ENCODE data around the gene ACTR2. TPM values are rescaled to one million over a fixed set of nuclear protein-coding genes. Genes with fewer than 3 reads are reported as not detected.

ACTR2 gene
- total RNA-seq, 2 donors from 2014 or later = 254 to 256 TPM

GRCh38 chr2:65268957-65269356, 41.3 kb downstream of the ACTR2 start:
- Histone ChIP-seq H3K27ac (ENCODE audit: low read depth, low read length) (peak overlapping the region; percentile 14), H3K36me3 (ENCODE audit: control insufficient read depth, insufficient read depth, low read length) (peaks cover 82% of the 10 kb centered on the region), H3K9ac (ENCODE audit: extremely low read depth, low read length, poor library complexity, severe bottlenecking) (no peak overlapping the region), H3K9me3 (ENCODE audit: control insufficient read depth, low read length) (no peaks in the 10 kb centered on the region), H3K27me3 (ENCODE audit: control insufficient read depth, insufficient read depth, low read length, poor library complexity, severe bottlenecking) (no peaks in the 10 kb centered on the region), H3K4me3 (ENCODE audit: low read length) (no peak overlapping the region), H3K4me1 (ENCODE audit: control insufficient read depth, insufficient read depth, low read length) (peaks cover 4% of the 10 kb centered on the region)
- 57 to 77% methylated on average over 1 to 4 of the region's 4 CpGs for WGBS, 2 experiments (ENCODE audit: insufficient coverage in 1 of 2, insufficient read length in 1 of 2)
- Mint-ChIP-seq H3K36me3 (ENCODE audit: low read depth) (peaks cover 65% of the 10 kb centered on the region), H3K27ac (no peak overlapping the region), H3K27me3 (ENCODE audit: insufficient read depth) (peaks cover 28% of the 10 kb centered on the region), H3K9me3 (no peaks in the 10 kb centered on the region), H3K4me1 (peaks cover 21% of the 10 kb centered on the region), H3K4me3 (no peak overlapping the region)
- no peak for TF ChIP-seq CTCF (conservative IDR thresholded peaks at IDR 0.05)
- no peak for DNase-seq

- H3K27ac Mint-ChIP-seq = no peak overlapping the region
- Histone ChIP-seq H3K27ac (ENCODE audit: low read depth, low read length) (no peak overlapping the region), H3K4me1 (ENCODE audit: control insufficient read depth, insufficient read depth, low read length) (peaks cover 4% of the 10 kb centered on the region), H3K36me3 (ENCODE audit: control insufficient read depth, insufficient read depth, low read length) (peaks cover 44% of the 10 kb centered on the region), H3K27me3 (ENCODE audit: control insufficient read depth, insufficient read depth, low read length, poor library complexity, severe bottlenecking) (no peaks in the 10 kb centered on the region), H3K9ac (ENCODE audit: extremely low read depth, low read length, poor library complexity, severe bottlenecking) (no peak overlapping the region), H3K4me3 (ENCODE audit: low read length) (no peak overlapping the region), H3K9me3 (ENCODE audit: control insufficient read depth, low read length) (no peaks in the 10 kb centered on the region)
- no peak for TF ChIP-seq CTCF (conservative IDR thresholded peaks at IDR 0.05)
- no peaks in the 10 kb centered on the region for H3K9me3 Mint-ChIP-seq
- peaks cover 70% of the 10 kb centered on the region for H3K27me3 Mint-ChIP-seq (ENCODE audit: insufficient read depth)
- 93 to 100% methylated on average over 7 to 8 of the region's 8 CpGs for WGBS, 2 experiments (ENCODE audit: insufficient coverage in 1 of 2, insufficient read length in 1 of 2)
- peaks cover 41% of the 10 kb centered on the region for H3K36me3 Mint-ChIP-seq (ENCODE audit: low read depth)
- peaks cover 32% of the 10 kb centered on the region for H3K4me1 Mint-ChIP-seq
- H3K4me3 Mint-ChIP-seq = no peak overlapping the region
- no peak for DNase-seq
Measured at GRCh38 chr2:65273344-65273743, 45.7 kb downstream of the ACTR2 start.

GRCh38 chr2:65275141-65275915, 47.7 kb downstream of the ACTR2 start:
- Mint-ChIP-seq H3K27me3 (ENCODE audit: insufficient read depth) (peaks cover 89% of the 10 kb centered on the region), H3K9me3 (no peaks in the 10 kb centered on the region), H3K4me1 (peaks cover 28% of the 10 kb centered on the region), H3K36me3 (ENCODE audit: low read depth) (peaks cover 27% of the 10 kb centered on the region), H3K27ac (no peak overlapping the region), H3K4me3 (no peak overlapping the region)
- Histone ChIP-seq H3K9ac (ENCODE audit: extremely low read depth, low read length, poor library complexity, severe bottlenecking) (no peak overlapping the region), H3K27ac (ENCODE audit: low read depth, low read length) (no peak overlapping the region), H3K4me3 (ENCODE audit: low read length) (no peak overlapping the region), H3K27me3 (ENCODE audit: control insufficient read depth, insufficient read depth, low read length, poor library complexity, severe bottlenecking) (no peaks in the 10 kb centered on the region), H3K9me3 (ENCODE audit: control insufficient read depth, low read length) (no peaks in the 10 kb centered on the region), H3K4me1 (ENCODE audit: control insufficient read depth, insufficient read depth, low read length) (peaks cover 6% of the 10 kb centered on the region), H3K36me3 (ENCODE audit: control insufficient read depth, insufficient read depth, low read length) (peaks cover 28% of the 10 kb centered on the region)
- TF ChIP-seq CTCF (conservative IDR thresholded peaks at IDR 0.05) = no peak
- WGBS, 2 experiments (ENCODE audit: insufficient coverage in 1 of 2, insufficient read length in 1 of 2) = 42 to 82% methylated on average over 2 to 4 of the region's 4 CpGs
- peak; percentile 75 for DNase-seq
